BJ (cell line): ENCODE measurements around the gene ARSG. TPM values are rescaled to one million over a fixed set of nuclear protein-coding genes. Genes with fewer than 3 reads are reported as not detected.

Experiments used
- CTCF ChIA-PET: fragments of 350-600 bp; formaldehyde crosslinking; extraction: SDS; loops from one replicate; lab custom pipeline; 2021; ENCODE audit warnings: antibody characterized with exemption, inconsistent platforms; lab: Yijun Ruan, JAX
- POLR2A ChIA-PET: fragments of 300-600 bp; sonication (Branson Sonifier 250); formaldehyde crosslinking; extraction: SDS; loops from one replicate; lab custom pipeline; 2021; ENCODE audit warnings: antibody characterized with exemption; lab: Charles Lee
- DNase-seq: peaks from one replicate; pipeline ENCODE4 v3.0.0-alpha.2; 2011; ENCODE audit warnings: low read depth
- H3K27me3 ChIP-seq: 2 replicates; pipeline ENCODE4 v1.6.0; 2011; ENCODE audit warnings: low read length; ENCODE audit not compliant: control insufficient read depth, insufficient read depth
- H3K36me3 ChIP-seq: 2 replicates; pipeline ENCODE4 v1.5.1; 2011; ENCODE audit warnings: low read length; ENCODE audit not compliant: control insufficient read depth, insufficient read depth
- H3K4me3 ChIP-seq: 2 replicates; pipeline ENCODE4 v1.5.1; 2011; ENCODE audit warnings: low read depth, mild to moderate bottlenecking, control low read depth, low read length
- CTCF ChIP-seq: IDR thresholded peaks from 2 replicates; pipeline ENCODE4 v1.5.1; 2011; ENCODE audit warnings: low read depth, mild to moderate bottlenecking, control low read depth, inconsistent platforms, low read length, moderate library complexity; ENCODE audit not compliant: insufficient read depth
- polyA plus RNA-seq: library from polyadenylated mRNA; depleted of rRNA; stranded (reverse); fragments of >200 nt; gene quantifications from 2 replicates; pipeline ENCODE4 v1.2.3, GENCODE V29; 2011

ARSG gene
- polyA plus RNA-seq, 1 experiment: 3.6 TPM

GRCh38 chr17:68379177-68379510, 87.8 kb downstream of the ARSG start:
- no peaks in the 10 kb centered on the region for H3K36me3 ChIP-seq
- CTCF ChIA-PET: no interaction called here
- no peak for DNase-seq
- no peak overlapping the region for H3K4me3 ChIP-seq
- POLR2A ChIA-PET: no interaction called here
- no peaks in the 10 kb centered on the region for H3K27me3 ChIP-seq
- no peak for TF ChIP-seq CTCF

GRCh38 chr17:68379692-68380677, 88.7 kb downstream of the ARSG start:
- H3K27me3 ChIP-seq: no peaks in the 10 kb centered on the region
- TF ChIP-seq CTCF: no peak
- no peak overlapping the region for H3K4me3 ChIP-seq
- H3K36me3 ChIP-seq: no peaks in the 10 kb centered on the region
- no peak for DNase-seq
- CTCF ChIA-PET: interaction anchor here (1.5 kb wide), 1 partner anchor 19 kb away, joined by 3 read pairs; no protein-coding TSS in a partner anchor
- POLR2A ChIA-PET: no interaction called here

- H3K36me3 ChIP-seq: no peaks in the 10 kb centered on the region
- POLR2A ChIA-PET: interaction anchor here (0.6 kb wide), 1 partner anchor 270 kb away, joined by 13 read pairs; no protein-coding TSS in a partner anchor
- TF ChIP-seq CTCF: no peak
- CTCF ChIA-PET: no interaction called here
- no peak overlapping the region for H3K4me3 ChIP-seq
- peak; percentile 99 for DNase-seq
- no peaks in the 10 kb centered on the region for H3K27me3 ChIP-seq
These were observed 90.0 kb downstream of the ARSG start for GRCh38 chr17:68381076-68381900.

- CTCF ChIA-PET: interaction anchor here (0.6 to 8.5 kb wide), 2 partner anchors 15 to 181 kb away, joined by 3 to 63 read pairs; no protein-coding TSS in a partner anchor
- Histone ChIP-seq H3K27me3 (no peaks in the 10 kb centered on the region), H3K36me3 (no peaks in the 10 kb centered on the region), H3K4me3 (no peak overlapping the region)
- TF ChIP-seq CTCF: no peak
- no peak for DNase-seq
- POLR2A ChIA-PET: no interaction called here
These were observed 91.3 kb downstream of the ARSG start for GRCh38 chr17:68382582-68383085.

GRCh38 chr17:68383120-68383442, 91.8 kb downstream of the ARSG start:
- no peaks in the 10 kb centered on the region for H3K27me3 ChIP-seq
- no peaks in the 10 kb centered on the region for H3K36me3 ChIP-seq
- ChIA-PET CTCF (interaction anchor here (0.6 to 8.5 kb wide), 2 partner anchors 15 to 87 kb away, joined by 3 to 63 read pairs; no protein-coding TSS in a partner anchor), POLR2A (no interaction called here)
- TF ChIP-seq CTCF: no peak
- no peak for DNase-seq
- H3K4me3 ChIP-seq: no peak overlapping the region
